Adrenal gland (tissue), 12 donors: ENCODE measurements around the gene SOWAHA. TPM values are rescaled to one million over a fixed set of nuclear protein-coding genes. Genes with fewer than 3 reads are reported as not detected.

Experiments
- DNase-seq, 7 donors: peaks; one replicate each; pipeline ENCODE4 v3.0.0-alpha.2; 2019 to 2020
- H3K27ac ChIP-seq, 5 donors: fragments of 200-600 bp; sonication (generic) in 4 of 5; 1 replicate in 3 of 5; 2 replicates in 2 of 5; pipeline versions ENCODE4 v1.5.1 to v1.8.0; 2016 to 2020; ENCODE audit warnings: mild to moderate bottlenecking in 1 of 5
- H3K27me3 ChIP-seq: fragments of 200-600 bp; 2 replicates; pipeline ENCODE4 v1.8.0; 2021
- H3K36me3 ChIP-seq, 2 donors: fragments of 200-600 bp; replicated peaks in 1 of 2; 1 replicate in 1 of 2; 2 replicates in 1 of 2; pipeline versions ENCODE4 v1.5.1 to v1.8.0; 2018 to 2022
- H3K4me1 ChIP-seq, 2 donors: fragments of 200-600 bp; replicated peaks in 1 of 2; 1 replicate in 1 of 2; 2 replicates in 1 of 2; pipeline versions ENCODE4 v1.5.1 to v1.8.0; 2018 to 2021
- H3K4me3 ChIP-seq, 4 donors: fragments of 200-600 bp; sonication (generic) in 3 of 4; one replicate each; pipeline ENCODE4 v1.5.1; 2016 to 2018
- H3K9me3 ChIP-seq, 3 donors: fragments of 200-600 bp; sonication (generic) in 1 of 3; replicated peaks in 1 of 3; 1 replicate in 2 of 3; 2 replicates in 1 of 3; pipeline versions ENCODE4 v1.5.1 to v1.8.0; 2016 to 2021
- CTCF ChIP-seq, 6 experiments: fragments of 450-650 bp in 4 of 6; fragments of 200-600 bp in 2 of 6; sonication (generic) in 1 of 6; IDR thresholded peaks; 1 replicate in 5 of 6; 2 replicates in 1 of 6; pipeline versions ENCODE4 v1.5.1 to v1.8.0; 2016 to 2021; ENCODE audit warnings: antibody characterized with exemption in 6 of 6, mild to moderate bottlenecking in 2 of 6, moderate library complexity in 1 of 6
- POLR2A ChIP-seq, 2 donors: fragments of 450-650 bp; IDR thresholded peaks; one replicate each; pipeline ENCODE4 v1.6.1; 2017; ENCODE audit warnings: antibody characterized with exemption in 2 of 2, mild to moderate bottlenecking in 2 of 2, moderate library complexity in 1 of 2
- WGBS, 4 donors: extraction: QIAGEN DNeasy Blood & Tissue Kit in 2 of 4; methylation state at CpG; one replicate each; pipeline versions ENCODE4 v1.1.5 to v1.1.7; 2013 to 2017; 5-methylcytosine and 5-hydroxymethylcytosine counted together
- intact Hi-C, 2 donors: fragments of 100-400 bp; cut with DNase I; formaldehyde crosslinking; loops; one replicate each; pipeline versions ENCODE4 v1.14.1 to v1.15.0; 2022 to 2023
- polyA plus RNA-seq, 3 donors: library from polyadenylated mRNA; stranded (reverse); fragments of 200-250 nt in 2 of 3; fragments of 350-450 nt in 1 of 3; fragmentation: Illumina TruSeq in 1 of 3; extraction: RNeasy Lipid Tissue Mini Kit (QIAGEN cat#74804) in 1 of 3; gene quantifications; one replicate each; pipeline ENCODE4 v1.2.3, GENCODE V29; 2013 to 2014
- total RNA-seq, 9 donors: library from RNA; depleted of rRNA in 4 of 9; stranded (reverse); fragments of >200 nt in 4 of 9; fragments of 120-200 nt in 1 of 9; fragmentation: NEBNext Ultra II Directional in 1 of 9; extraction: Animal tissue kit (Norgen Biotek cat#: 25700) in 1 of 9; gene quantifications; one replicate each; pipeline versions ENCODE4 v1.1.0 to v1.2.4, GENCODE V29; 2013 to 2023
- donor health status: healthy with polysubstance abuse.
- donor health status: Bipolar disorder and iron deficiency.
- donor health status: DM: yes; HTN: yes; CAD: no.
- donor health status: DM: no; HTN: no; CAD: no.
- donor health status: DM: no; HTN: no; CAD: no.
- donor health status: DM: yes; HTN: yes; CAD: no.

The SOWAHA gene
- total and polyA plus RNA-seq, 12 donors: 0.06 to 1.8 (median 0.40) TPM; not detected in 3

- H3K36me3 ChIP-seq: no peaks in the 10 kb centered on the region
- no peak overlapping the region for H3K27ac ChIP-seq
- H3K27me3 ChIP-seq: no peaks in the 10 kb centered on the region
- WGBS, 4 donors: 61 to 93% (median 71%) methylated on average over 3 to 71 of the region's 71 CpGs
- no peak overlapping the region for H3K4me3 ChIP-seq
- peaks cover 7 to 16% of the 10 kb centered on the region in 2 donors for H3K4me1 ChIP-seq
- no peak for DNase-seq
- no peak for TF ChIP-seq POLR2A (IDR thresholded peaks at IDR 0.05)
- no peak for TF ChIP-seq CTCF (IDR thresholded peaks at IDR 0.05)
- no peaks in the 10 kb centered on the region for H3K9me3 ChIP-seq
- intact Hi-C loops: no loop called here
Measured at GRCh38 chr5:132825033-132825833, 12.1 kb downstream of the SOWAHA start.

- no peak for DNase-seq
- Histone ChIP-seq H3K4me1 (peaks cover 7 to 16% of the 10 kb centered on the region in 2 donors), H3K27me3 (no peaks in the 10 kb centered on the region), H3K9me3 (no peaks in the 10 kb centered on the region), H3K36me3 (no peaks in the 10 kb centered on the region), H3K4me3 (no peak overlapping the region), H3K27ac (no peak overlapping the region)
- no peak for TF ChIP-seq CTCF (IDR thresholded peaks at IDR 0.05)
- TF ChIP-seq POLR2A (IDR thresholded peaks at IDR 0.05): no peak
- WGBS, 4 donors: 62 to 78% (median 70%) methylated on average over 24 to 43 of the region's 43 CpGs
- intact Hi-C loops: no loop called here
Measured at GRCh38 chr5:132825834-132826391, 12.8 kb downstream of the SOWAHA start.

- Histone ChIP-seq H3K4me3 (no peak overlapping the region), H3K27ac (no peak overlapping the region), H3K36me3 (no peaks in the 10 kb centered on the region), H3K27me3 (no peaks in the 10 kb centered on the region), H3K9me3 (no peaks in the 10 kb centered on the region), H3K4me1 (peaks cover 7 to 16% of the 10 kb centered on the region in 2 donors)
- WGBS, 4 donors: 72 to 85% (median 79%) methylated on average over 6 of the region's 6 CpGs
- DNase-seq: no peak
- intact Hi-C loops: no loop called here
- TF ChIP-seq POLR2A (IDR thresholded peaks at IDR 0.05): no peak
- no peak for TF ChIP-seq CTCF (IDR thresholded peaks at IDR 0.05)
Measured at GRCh38 chr5:132826424-132827082, 13.5 kb downstream of the SOWAHA start.

- no peak overlapping the region for H3K27ac ChIP-seq
- no peak for TF ChIP-seq POLR2A (IDR thresholded peaks at IDR 0.05)
- no peak for TF ChIP-seq CTCF (IDR thresholded peaks at IDR 0.05)
- intact Hi-C loops: no loop called here
Measured at GRCh38 chr5:132827943-132828673, 15.0 kb downstream of the SOWAHA start.

More at GRCh38 chr5:132827943-132828673, 15.0 kb downstream of the SOWAHA start:
- H3K27me3 ChIP-seq: no peaks in the 10 kb centered on the region
- H3K4me3 ChIP-seq: no peak overlapping the region
- no peak for DNase-seq
- no peaks in the 10 kb centered on the region for H3K9me3 ChIP-seq
- 90 to 100% (median 93%) methylated on average over 3 to 4 of the region's 4 CpGs for WGBS, 4 donors
- no peaks in the 10 kb centered on the region for H3K36me3 ChIP-seq
- peaks cover 7 to 12% of the 10 kb centered on the region in 2 donors for H3K4me1 ChIP-seq
